Calu3 (cell line): ENCODE results near the gene KLHDC8B. TPM values are rescaled to one million over a fixed set of nuclear protein-coding genes. Genes with fewer than 3 reads are reported as not detected.

Experiments
- BruUV-seq: library from RNA; stranded (reverse); fragments of 400-500 nt; replicated peaks from 2 replicates; lab custom pipeline; 2021; lab: Mats Ljungman, UMichigan
- CTCF ChIA-PET: fragments of 300-600 bp; sonication (Branson Sonifier 250); formaldehyde crosslinking; loops from one replicate; lab custom pipeline; 2022; ENCODE audit warnings: antibody characterized with exemption; lab: Charles Lee
- DNase-seq: peaks from one replicate; pipeline ENCODE4 v3.0.0; 2022
- H3K27ac Mint-ChIP-seq: one replicate; pipeline ENCODE4 v1.8.0; 2022; ENCODE audit warnings: mixed read lengths; ENCODE audit not compliant: unreplicated experiment
- H3K27me3 Mint-ChIP-seq: one replicate; pipeline ENCODE4 v1.8.0; 2022; ENCODE audit warnings: mixed read lengths; ENCODE audit not compliant: unreplicated experiment
- H3K36me3 Mint-ChIP-seq: one replicate; pipeline ENCODE4 v1.8.0; 2022; ENCODE audit warnings: mild to moderate bottlenecking, moderate library complexity, mixed read lengths; ENCODE audit not compliant: insufficient read depth, unreplicated experiment
- H3K4me1 Mint-ChIP-seq: one replicate; pipeline ENCODE4 v1.8.0; 2022; ENCODE audit warnings: mild to moderate bottlenecking, low read depth, mixed read lengths; ENCODE audit not compliant: unreplicated experiment
- H3K4me3 Mint-ChIP-seq: one replicate; pipeline ENCODE4 v1.8.0; 2022; ENCODE audit warnings: mild to moderate bottlenecking, low read depth, moderate library complexity, mixed read lengths; ENCODE audit not compliant: unreplicated experiment
- H3K9me3 Mint-ChIP-seq: one replicate; pipeline ENCODE4 v1.8.0; 2022; ENCODE audit warnings: low read depth, mixed read lengths; ENCODE audit not compliant: unreplicated experiment
- CTCF ChIP-seq: fragments of 200-600 bp; IDR thresholded peaks from one replicate; pipeline ENCODE4 v1.8.0; 2022; ENCODE audit warnings: antibody characterized with exemption; ENCODE audit not compliant: unreplicated experiment
- intact Hi-C: fragments of 100-400 bp; cut with micrococcal nuclease; formaldehyde crosslinking; loops from one replicate; pipeline ENCODE4 v1.10.0; 2022; ENCODE audit not compliant: unreplicated experiment
- total RNA-seq: library from RNA; stranded (reverse); gene quantifications from 2 replicates; pipeline ENCODE4 v1.2.3, GENCODE V29; 2022

The KLHDC8B gene
- total RNA-seq, 1 experiment from 2014 or later: 5.4 TPM

GRCh38 chr3:49170744-49171118 is 667 bp upstream of the KLHDC8B start:
- TF ChIP-seq CTCF: no peak
- no TSS peak for BruUV-seq
- intact Hi-C loops: loop anchor here (5.0 to 10.0 kb wide), 2 partner anchors 107 to 274 kb away; partner anchors contain the start of gene C3orf62
- Mint-ChIP-seq H3K4me1 (no peaks in the 10 kb centered on the region), H3K4me3 (peak overlapping the region; percentile 77), H3K27me3 (no peaks in the 10 kb centered on the region), H3K36me3 (peaks cover 13% of the 10 kb centered on the region), H3K27ac (no peak overlapping the region), H3K9me3 (no peaks in the 10 kb centered on the region)
- CTCF ChIA-PET: interaction anchor here (0.9 to 1.0 kb wide), 3 partner anchors 77 to 278 kb away, joined by 3 to 4 read pairs (median 4); partner anchors contain the start of genes QRICH1 and USP4
- DNase-seq: no peak

- Mint-ChIP-seq H3K4me1 (no peaks in the 10 kb centered on the region), H3K4me3 (peak overlapping the region; percentile 77), H3K36me3 (peaks cover 6% of the 10 kb centered on the region), H3K27me3 (no peaks in the 10 kb centered on the region), H3K9me3 (no peaks in the 10 kb centered on the region), H3K27ac (no peak overlapping the region)
- CTCF ChIA-PET: no interaction called here
- TF ChIP-seq CTCF: no peak
- BruUV-seq: no TSS peak
- DNase-seq: no peak
- intact Hi-C loops: loop anchor here (5.0 to 10.0 kb wide), 2 partner anchors 105 to 273 kb away; partner anchors contain the start of gene C3orf62
Measured at GRCh38 chr3:49171775-49172500, 540 bp downstream of the KLHDC8B start.

DNA sequence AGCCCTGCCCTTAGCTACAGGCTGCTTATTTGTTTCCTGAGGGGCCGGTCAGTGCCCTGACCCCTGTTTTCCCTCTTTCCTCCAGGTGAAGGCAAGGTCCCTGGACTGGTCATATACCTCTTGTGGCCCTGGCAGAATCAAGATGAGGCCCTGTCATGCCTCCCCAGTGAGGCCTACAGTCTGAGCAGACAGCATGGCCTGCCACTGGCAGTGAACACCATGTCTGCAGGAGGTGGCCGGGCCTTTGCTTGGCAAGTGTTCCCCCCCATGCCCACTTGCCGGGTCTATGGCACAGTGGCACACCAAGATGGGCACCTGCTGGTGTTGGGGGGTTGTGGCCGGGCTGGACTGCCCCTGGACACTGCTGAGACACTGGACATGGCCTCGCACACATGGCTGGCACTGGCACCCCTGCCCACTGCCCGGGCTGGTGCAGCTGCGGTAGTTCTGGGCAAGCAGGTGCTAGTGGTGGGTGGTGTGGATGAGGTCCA is 1.2 kb downstream of the KLHDC8B start:
- H3K4me1 Mint-ChIP-seq: no peaks in the 10 kb centered on the region
- no peaks in the 10 kb centered on the region for H3K9me3 Mint-ChIP-seq
- TF ChIP-seq CTCF: no peak
- H3K36me3 Mint-ChIP-seq: peaks cover 6% of the 10 kb centered on the region
- H3K4me3 Mint-ChIP-seq: no peak overlapping the region
- no peak overlapping the region for H3K27ac Mint-ChIP-seq
- DNase-seq: no peak
- intact Hi-C loops: loop anchor here (5.0 to 10.0 kb wide), 2 partner anchors 105 to 272 kb away; partner anchors contain the start of gene C3orf62
- no TSS peak for BruUV-seq
- no peaks in the 10 kb centered on the region for H3K27me3 Mint-ChIP-seq
- CTCF ChIA-PET: no interaction called here

DNA sequence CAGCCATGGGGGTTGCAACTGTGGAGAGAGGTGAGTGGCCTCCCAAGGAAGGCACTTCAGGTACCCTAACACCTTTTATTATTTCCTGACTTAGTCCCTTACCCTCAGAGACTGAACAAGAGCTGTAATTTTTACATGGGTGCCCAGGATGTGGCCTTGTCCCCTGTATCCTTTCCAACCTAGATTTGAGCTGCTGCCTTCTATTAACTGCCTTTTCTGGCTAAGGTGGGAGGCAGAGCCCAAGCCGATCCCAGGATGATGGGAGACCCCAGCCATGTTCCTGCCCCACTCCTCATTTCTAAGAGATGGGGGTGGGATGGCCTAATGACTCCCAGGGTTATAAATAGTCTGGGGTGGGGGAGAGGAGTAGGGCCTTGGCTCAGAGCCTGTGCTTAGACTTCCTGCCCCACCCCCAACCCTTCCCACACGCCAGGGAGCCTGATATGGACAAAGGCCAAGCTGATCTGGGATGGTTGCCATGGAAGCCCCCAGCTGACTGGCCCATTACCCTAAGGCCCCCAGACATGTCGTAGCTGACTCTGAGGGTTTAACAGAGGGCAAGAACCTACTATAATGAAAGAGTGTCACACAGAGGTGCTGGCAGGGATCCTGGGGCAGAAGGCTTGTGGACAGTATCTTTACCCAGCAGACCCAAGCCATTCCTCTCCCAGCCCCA is 1.9 kb downstream of the KLHDC8B start:
- peaks cover under 1% of the 10 kb centered on the region for H3K27me3 Mint-ChIP-seq
- no peaks in the 10 kb centered on the region for H3K9me3 Mint-ChIP-seq
- intact Hi-C loops: loop anchor here (5.0 to 10.0 kb wide), 2 partner anchors 104 to 272 kb away; partner anchors contain the start of gene C3orf62
- H3K27ac Mint-ChIP-seq: no peak overlapping the region
- DNase-seq: no peak
- peaks cover 6% of the 10 kb centered on the region for H3K36me3 Mint-ChIP-seq
- no peak for TF ChIP-seq CTCF
- H3K4me1 Mint-ChIP-seq: no peaks in the 10 kb centered on the region
- no peak overlapping the region for H3K4me3 Mint-ChIP-seq
- CTCF ChIA-PET: no interaction called here
- no TSS peak for BruUV-seq
